ENCODE measurements around the gene CCDC30. TPM values are rescaled to one million over a fixed set of nuclear protein-coding genes. Genes with fewer than 3 reads are reported as not detected.

Gene CCDC30
- total RNA-seq: 10 to 100 TPM in 1 of 4 donors, 1 to 10 TPM in 3; 1.8 to 29.4 (median 7.4) TPM

DNA sequence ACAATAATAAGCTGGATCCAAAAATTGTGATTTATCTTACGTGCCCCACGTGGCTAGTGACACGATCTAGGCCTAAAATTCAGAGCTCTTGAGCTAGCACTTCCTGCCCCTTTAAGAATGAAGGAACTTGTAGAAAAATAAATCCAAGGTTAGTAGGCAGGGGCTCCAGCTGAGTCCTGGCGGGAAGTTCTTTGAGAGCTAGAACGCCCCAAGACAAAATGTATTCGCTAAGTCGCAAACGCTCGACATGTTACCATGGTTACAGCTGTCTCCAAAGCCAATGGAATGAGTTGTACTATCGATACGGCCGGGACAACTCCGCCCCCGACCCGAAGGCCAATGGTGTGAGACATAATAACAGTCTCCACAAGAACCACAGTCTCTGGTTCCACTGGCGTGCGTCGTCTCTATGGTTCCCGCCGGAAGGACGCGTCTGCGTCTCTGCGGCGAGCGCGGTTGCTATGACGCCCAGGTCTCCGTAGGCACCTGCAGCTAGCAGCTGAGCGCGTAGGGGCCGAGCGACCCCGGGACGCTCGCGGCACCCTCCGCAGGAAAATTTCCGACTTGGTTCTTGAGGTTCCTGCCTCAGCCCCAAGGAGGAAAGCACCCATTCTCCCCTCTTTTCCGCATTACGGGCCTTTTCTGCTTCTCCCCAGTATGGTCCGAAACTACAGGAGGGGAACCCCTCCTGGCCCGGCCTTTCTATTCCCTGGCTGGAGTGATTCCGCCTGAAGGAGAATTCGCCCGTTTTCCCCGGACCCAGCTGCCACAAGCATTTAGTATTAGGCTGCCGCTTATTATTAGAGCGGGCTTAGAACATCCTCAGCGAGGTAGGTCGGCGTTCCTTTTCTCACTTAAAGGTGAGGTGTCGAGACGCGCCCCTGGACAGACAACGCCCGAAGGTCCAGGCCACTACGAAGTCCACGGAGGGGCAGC lies at the start of gene CCDC30:
Gene CCDC30, plus strand, starts transcription at position 459 of the 936 bp plus-strand sequence. CDS start 17,266 bp downstream, outside the sequence.
- Histone ChIP-seq H3K36me3 (peaks cover 0 to 28% (median 0%) of the 10 kb centered on the region in 3 donors), H3K9me3 (no peaks in the 10 kb centered on the region), H3K27me3 (no peaks in the 10 kb centered on the region), H3K4me3 (peak within 1 kb of the TSS; percentile 41 to 71 (median 54)), H3K27ac (no peak within 1 kb of the TSS), H3K4me1 (peaks cover 0 to 19% (median 4%) of the 10 kb centered on the region in 4 donors)
- peak in 1 of 2 donors; percentile 9 for TF ChIP-seq POLR2A (IDR thresholded peaks at IDR 0.05)
- TF ChIP-seq, protein P1, sequence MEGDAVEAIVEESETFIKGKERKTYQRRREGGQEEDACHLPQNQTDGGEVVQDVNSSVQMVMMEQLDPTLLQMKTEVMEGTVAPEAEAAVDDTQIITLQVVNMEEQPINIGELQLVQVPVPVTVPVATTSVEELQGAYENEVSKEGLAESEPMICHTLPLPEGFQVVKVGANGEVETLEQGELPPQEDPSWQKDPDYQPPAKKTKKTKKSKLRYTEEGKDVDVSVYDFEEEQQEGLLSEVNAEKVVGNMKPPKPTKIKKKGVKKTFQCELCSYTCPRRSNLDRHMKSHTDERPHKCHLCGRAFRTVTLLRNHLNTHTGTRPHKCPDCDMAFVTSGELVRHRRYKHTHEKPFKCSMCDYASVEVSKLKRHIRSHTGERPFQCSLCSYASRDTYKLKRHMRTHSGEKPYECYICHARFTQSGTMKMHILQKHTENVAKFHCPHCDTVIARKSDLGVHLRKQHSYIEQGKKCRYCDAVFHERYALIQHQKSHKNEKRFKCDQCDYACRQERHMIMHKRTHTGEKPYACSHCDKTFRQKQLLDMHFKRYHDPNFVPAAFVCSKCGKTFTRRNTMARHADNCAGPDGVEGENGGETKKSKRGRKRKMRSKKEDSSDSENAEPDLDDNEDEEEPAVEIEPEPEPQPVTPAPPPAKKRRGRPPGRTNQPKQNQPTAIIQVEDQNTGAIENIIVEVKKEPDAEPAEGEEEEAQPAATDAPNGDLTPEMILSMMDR (IDR thresholded peaks at IDR 0.05): no peak
- peak; percentile 96 to 98 (median 96) for DNase-seq

DNA sequence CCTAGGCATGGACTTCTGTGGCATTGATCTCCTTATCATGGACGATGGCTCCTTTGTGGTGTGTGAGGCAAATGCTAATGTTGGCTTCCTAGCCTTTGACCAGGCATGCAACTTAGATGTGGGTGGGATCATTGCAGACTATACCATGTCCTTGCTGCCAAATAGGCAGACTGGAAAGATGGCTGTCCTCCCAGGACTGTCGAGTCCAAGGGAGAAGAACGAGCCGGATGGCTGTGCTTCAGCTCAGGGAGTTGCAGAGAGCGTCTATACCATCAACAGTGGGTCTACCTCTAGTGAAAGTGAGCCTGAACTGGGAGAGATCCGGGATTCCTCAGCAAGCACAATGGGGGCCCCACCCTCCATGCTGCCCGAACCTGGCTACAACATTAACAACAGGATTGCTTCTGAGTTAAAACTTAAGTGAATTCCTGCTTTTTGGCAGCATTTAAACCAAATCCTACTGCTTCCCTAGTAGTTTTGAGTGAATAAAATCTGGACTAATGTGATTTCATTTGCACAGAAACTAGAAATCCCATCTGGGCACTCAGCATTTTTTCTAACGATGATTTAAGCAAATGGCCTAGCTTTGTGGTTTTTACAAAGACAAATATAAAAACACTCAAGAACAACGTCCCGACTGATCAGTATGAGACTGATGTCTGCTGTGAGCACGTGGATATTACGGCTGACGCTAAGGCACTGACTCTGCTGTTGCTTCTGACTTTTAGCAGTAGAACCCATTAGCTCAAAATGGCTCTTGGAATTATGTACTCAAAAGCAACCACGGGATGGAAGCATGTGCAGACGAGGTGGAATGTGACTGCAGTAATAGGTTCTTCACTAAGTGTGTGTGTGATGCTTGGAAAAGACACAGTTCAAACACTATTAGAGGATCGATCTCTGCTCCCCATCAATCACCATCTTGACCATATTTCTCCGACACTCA lies 48.3 kb upstream of the CCDC30 start:
- no peaks in the 10 kb centered on the region for H3K4me1 ChIP-seq
- H3K9me3 ChIP-seq: no peaks in the 10 kb centered on the region
- TF ChIP-seq, protein P1 (IDR thresholded peaks at IDR 0.05): no peak
- TF ChIP-seq POLR2A (IDR thresholded peaks at IDR 0.05): no peak
- DNase-seq: no peak
- H3K27ac ChIP-seq: no peak overlapping the region
- H3K36me3 ChIP-seq: no peaks in the 10 kb centered on the region
- H3K27me3 ChIP-seq: no peaks in the 10 kb centered on the region
- no peak overlapping the region for H3K4me3 ChIP-seq

DNA sequence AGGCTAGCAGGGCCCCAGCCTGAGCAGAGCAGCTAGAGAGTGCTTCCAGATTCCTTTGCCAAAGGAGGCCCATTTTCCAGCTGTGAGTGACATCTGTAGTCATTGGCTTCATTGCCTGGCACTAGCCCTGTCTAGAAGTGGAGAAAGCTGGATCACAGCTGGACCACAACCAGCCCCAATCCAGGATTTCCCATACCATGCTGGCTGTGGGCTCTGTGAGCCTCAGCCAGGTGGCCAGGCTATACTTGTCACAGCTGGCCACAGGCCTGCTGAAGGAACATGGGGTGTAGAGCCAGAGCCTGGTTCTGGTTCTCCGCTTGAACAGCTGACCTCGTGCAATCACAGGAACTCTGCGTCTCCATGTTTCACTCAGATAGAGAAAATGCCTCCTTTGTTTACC lies 45.9 kb upstream of the CCDC30 start:
- H3K4me3 ChIP-seq: no peak overlapping the region
- DNase-seq: no peak
- TF ChIP-seq, protein P1 (IDR thresholded peaks at IDR 0.05): no peak
- no peak for TF ChIP-seq POLR2A (IDR thresholded peaks at IDR 0.05)
- no peaks in the 10 kb centered on the region for H3K36me3 ChIP-seq
- H3K27ac ChIP-seq: no peak overlapping the region
- H3K27me3 ChIP-seq: no peaks in the 10 kb centered on the region
- H3K9me3 ChIP-seq: no peaks in the 10 kb centered on the region
- peaks cover 0 to 11% (median 0%) of the 10 kb centered on the region in 4 donors for H3K4me1 ChIP-seq

DNA sequence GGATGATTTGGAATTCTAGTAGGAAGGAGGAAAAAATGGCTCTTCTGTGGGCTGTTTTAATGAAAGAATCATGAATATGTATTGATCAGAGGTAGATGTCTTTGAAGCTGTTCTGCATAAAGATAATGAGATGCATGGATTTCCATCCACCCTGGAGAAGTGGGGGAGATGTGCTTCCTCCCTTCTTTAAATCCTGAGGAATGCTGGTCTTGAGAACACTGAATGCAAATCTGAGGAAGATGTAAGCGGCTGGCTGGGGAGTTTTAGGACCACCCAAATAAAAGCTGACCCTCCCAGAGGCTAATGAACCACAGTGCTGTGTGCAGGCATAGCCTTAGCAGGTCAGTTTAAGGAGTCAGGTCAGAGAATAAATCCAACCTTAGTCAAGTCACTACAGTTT lies 44.6 kb upstream of the CCDC30 start:
- Histone ChIP-seq H3K36me3 (no peaks in the 10 kb centered on the region), H3K27me3 (no peaks in the 10 kb centered on the region), H3K4me3 (no peak overlapping the region), H3K27ac (no peak overlapping the region), H3K4me1 (peaks cover 0 to 11% (median 0%) of the 10 kb centered on the region in 4 donors), H3K9me3 (no peaks in the 10 kb centered on the region)
- no peak for DNase-seq
- no peak for TF ChIP-seq POLR2A (IDR thresholded peaks at IDR 0.05)
- TF ChIP-seq, protein P1 (IDR thresholded peaks at IDR 0.05): no peak

DNA sequence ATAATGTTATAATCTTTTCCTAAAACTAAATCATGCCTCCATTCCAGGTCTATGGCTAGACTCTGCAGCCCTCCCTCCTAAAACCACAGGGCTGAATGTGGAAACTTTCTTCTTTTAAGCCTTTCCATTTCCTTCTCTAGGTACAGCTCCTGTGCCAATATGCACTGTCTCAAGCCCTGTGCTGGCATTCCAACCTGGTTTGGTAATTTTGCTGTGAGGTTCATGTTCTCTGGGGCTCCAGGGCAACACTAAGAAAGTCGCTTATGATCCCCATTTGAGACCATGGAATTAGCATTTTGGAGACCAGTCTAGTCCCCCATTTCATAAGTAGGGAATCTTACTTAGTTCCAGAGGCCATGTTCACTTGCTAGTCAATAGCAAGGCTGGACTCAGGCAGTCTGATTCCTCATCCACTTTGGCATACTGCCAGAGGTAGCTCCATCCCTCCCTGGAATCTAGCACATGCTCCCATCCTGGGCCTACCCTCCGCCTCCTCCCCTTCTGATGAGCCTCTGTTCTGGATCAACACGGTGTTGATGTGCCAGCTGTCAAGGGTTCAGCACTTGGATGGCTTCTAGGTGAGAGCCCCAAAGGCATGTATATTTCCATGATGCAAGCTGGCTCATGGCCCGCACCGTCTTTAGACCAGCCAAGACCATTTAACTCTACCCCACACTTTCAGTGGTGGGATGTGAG lies 43.8 kb upstream of the CCDC30 start:
- Histone ChIP-seq H3K4me3 (no peak overlapping the region), H3K9me3 (no peaks in the 10 kb centered on the region), H3K27me3 (no peaks in the 10 kb centered on the region), H3K4me1 (peaks cover 0 to 11% (median 0%) of the 10 kb centered on the region in 4 donors), H3K27ac (peak overlapping the region in 1 of 4 donors; percentile 33), H3K36me3 (no peaks in the 10 kb centered on the region)
- DNase-seq: no peak
- TF ChIP-seq POLR2A (IDR thresholded peaks at IDR 0.05): no peak
- TF ChIP-seq, protein P1 (IDR thresholded peaks at IDR 0.05): no peak
